ENCODE measurements around the gene USP15.
"Not testable (repeated sequence)": the region's sequence is repeated elsewhere in the genome, so short reads cannot be mapped to it uniquely, and the experiment has no call there.

- not testable (repeated sequence) for TF ChIP-seq EZH2 (IDR thresholded peaks at IDR 0.05; ENCODE audit: low read depth); CTCF (conservative IDR thresholded peaks at IDR 0.05)
These were observed 77.4 kb downstream of the USP15 start for GRCh38 chr12:62337643-62338042.

Measured in PC-9 (cell line).